Activated T-cell treated with anti-CD3 and anti-CD28 coated beads for 4 hours (primary cell): ENCODE results near the gene PITPNM3.

Source experiments
- DNase-seq: peaks from one replicate; pipeline ENCODE4 v3.0.0-alpha.2; 2020

PITPNM3 gene

GRCh38 chr17:6525141-6525540 lies 31.2 kb downstream of the PITPNM3 start:
- no peak for DNase-seq

DNA sequence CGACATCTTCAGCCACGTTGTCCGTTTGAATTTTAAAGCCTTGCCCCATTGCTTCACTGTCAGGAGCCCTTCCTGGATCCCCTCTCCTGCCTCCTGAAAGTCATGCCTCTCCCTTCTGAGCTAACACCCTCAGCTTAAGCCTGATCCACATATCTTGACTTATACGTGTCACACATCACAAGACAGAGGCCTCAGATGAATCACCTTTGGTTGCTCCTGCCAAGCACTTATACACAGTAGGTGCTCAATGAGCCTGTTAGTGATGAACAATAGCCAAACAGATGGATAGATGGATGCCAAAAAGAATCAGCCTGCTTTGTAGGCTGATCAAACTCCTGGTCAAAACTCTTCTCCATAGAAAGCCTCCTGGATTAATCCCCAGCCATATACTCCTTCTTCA lies 31.8 kb downstream of the PITPNM3 start:
- DNase-seq = no peak

DNA sequence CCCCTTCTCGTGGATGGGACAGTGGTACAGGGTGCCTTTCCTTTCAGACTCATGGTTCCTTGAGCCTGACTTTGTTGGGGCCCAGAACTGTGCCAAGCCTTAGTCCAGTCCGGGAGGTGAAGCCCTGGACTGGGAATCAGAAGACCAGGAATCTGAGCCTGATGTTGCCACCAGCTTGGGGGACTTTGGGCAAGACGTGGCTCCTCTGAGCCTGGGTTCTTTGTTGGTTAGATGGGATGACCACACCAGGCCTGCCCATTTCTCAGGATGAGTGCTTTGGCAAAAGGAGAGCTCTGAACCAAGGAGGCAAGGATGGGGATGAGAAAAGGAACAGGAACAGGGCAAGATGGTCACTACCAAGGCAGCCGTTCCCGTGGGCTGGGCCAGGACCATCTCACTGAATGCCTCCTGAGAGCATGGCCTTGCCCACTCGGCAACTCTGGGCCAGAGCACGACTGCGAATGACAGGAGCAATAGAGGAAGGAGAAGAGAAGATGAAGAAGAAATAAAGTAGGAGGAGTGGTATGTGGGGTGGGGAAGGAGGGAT lies 32.5 kb downstream of the PITPNM3 start:
- DNase-seq = no peak

DNA sequence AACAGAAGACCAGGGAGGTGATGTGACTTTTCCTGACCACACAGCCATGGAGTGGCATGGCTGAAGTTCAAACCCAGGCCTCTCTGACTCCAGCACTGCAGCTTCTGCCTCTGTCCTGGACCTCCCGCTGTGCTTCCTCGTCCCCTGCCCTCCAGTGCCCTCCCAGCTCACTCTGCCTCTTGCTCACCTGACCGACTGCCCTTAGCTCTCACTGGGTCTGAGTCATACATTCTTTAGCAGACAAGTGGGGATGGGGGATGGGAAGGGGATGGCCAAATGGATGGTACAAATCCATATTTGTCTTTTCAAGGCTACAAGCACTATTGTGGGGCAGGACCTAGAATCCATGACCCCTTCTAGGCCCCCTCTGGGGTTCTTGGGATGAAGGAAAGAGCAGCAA lies 33.0 kb downstream of the PITPNM3 start:
- no peak for DNase-seq

DNA sequence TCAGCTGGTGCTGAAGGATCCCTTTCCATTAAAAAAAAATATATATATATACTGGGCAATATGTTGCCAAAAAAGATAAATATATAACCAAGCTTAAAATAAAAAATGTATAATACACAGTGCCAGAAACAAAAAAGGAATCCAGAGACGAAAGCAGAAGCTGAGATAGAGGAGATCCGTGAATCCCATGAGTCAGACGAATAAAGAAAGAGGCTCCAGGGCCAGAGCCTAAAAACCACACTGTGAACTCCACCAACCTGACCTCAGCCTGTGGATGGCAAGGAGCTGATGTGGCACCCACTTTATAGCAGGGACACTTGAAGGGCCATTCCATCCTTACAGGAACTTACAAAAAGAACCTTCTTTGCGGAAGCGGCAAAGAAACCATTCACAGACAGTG lies 34.8 kb downstream of the PITPNM3 start:
- no peak for DNase-seq

GRCh38 chr17:6517062-6517461 lies 39.3 kb downstream of the PITPNM3 start:
- DNase-seq = no peak

DNA sequence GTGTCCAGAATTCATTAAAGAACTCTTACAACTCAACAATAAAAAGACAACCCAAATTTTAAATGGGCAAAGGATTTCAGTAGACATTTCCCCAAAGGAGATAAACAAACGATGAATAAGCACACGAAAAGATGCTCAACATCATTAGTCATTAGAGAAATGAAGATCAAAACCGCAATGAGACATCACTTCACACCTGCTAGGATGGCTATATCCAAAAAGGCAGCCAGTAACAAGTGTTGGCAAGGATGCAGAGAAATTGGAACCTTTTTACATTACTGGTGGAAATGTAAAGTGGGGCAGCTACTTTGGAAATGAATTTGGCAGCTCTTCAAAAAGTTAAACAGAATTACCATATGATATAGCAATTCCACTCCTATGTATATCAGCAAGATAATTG lies 42.0 kb downstream of the PITPNM3 start:
- DNase-seq = no peak

- no peak for DNase-seq
These were observed 43.8 kb downstream of the PITPNM3 start for GRCh38 chr17:6512552-6512951.

DNA sequence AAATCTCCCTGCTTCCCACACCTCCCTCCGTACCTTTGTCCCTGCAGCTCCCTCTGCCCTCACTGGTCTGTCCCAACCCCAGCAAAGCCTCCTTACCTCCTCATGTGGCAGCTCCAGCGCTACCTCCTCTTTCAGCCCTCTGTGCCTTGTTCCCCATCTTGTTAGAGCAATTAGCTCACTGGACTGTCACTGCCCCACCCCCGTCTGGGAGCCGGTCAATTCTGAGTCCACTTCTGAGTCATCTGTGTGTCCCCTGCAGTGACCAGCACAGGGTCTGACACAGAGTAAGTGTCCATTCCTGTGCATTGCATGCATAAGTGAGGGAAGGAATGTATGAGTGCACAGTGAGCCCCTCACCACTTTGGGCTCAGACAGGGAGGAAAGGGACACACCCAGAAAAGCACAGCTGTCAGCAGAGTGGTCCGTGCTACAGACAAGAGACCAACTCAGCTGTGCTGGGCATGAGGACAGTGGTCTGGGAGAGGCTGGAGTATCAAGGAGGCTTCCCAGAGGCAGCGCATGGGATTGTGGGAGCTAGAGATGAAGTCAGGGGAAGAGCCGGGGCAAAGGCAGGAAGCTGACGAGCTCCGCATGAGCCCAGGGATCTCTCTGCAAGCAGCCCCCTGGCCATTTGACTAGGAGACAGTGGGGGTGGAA lies 45.9 kb downstream of the PITPNM3 start:
- no peak for DNase-seq

DNA sequence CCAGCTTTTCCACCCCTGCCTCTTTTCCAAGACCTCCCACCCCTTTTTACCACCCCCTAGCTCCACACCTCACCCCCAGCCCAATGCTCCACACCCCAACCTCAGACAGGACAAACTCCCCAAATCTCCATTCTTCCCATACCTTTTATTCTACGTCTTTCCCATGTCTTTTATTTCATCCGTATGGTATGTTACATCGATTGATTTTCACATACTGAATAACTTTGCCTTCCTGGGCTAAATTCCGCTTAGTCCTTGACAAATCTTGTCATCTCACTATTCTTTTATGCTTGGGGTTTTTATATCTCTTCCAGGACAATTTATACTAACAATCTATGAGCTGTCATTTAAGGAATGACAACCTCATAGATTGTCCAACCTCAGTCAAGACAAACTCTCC lies 46.4 kb downstream of the PITPNM3 start:
- DNase-seq = no peak

- DNase-seq = no peak
These were observed 47.2 kb downstream of the PITPNM3 start for GRCh38 chr17:6509031-6509771.

DNA sequence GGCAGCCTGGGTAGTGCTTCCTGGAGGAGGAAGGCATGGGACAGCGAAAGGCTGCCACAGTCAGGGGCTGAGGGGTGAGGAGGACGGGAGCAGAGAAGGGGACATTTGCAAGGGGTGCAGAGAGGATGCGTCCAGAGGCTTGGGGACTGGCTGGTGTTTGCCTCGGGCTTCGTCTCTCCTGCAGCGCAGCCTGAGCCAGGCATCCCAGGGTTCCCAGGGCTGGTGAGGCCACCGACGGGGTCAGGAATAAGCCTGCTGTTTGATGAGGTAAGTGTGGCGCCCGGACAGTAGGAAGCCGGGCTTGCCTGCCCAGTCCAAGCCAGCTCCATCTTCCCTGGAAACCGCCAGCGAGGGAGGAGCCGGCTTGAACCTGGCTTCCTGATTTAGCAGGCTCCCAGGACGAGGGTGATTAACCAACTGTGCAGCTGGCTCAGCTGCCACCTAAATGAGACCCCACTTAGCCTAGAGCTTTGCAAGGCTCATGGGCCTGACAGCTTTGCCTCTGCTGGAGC lies 47.8 kb downstream of the PITPNM3 start:
- DNase-seq = no peak

DNA sequence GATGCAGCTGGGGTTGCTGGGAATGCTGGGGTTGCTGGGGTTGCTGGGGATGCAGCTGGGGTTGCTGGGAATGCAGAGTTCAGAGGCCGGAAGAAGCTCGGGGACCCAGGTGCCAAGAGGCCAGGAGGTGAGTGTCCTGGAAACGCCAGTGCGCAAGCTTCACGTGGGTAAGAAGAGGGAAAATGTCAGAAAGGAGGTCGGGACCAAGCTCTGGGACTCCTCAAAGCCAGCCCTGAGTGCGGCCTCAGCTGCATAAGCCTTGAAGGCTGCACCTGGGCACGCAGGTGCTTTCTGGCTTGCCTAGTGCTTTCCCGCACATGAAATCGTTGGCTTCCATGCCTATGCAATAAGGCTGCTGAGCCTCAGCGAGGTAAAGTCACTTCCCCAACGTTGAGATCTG lies 48.3 kb downstream of the PITPNM3 start:
- no peak for DNase-seq

DNA sequence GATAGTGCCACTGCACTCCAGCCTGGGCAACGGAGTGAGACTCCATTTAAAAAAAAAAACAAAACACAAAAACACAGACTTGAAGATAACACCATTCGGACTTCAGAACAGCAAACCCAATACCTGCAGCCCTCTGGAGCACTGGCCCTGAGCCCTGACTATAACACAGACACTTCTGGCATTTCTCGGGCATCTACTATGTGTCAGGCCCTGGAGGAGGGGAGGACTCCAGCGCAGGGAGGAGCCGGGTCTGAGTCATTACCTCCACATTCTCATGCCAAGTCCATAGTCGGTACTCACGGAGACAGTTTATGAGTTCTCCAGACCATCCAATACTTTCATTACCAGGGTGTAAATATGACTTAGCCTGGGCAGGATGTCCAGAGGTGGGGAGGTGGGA lies 48.8 kb downstream of the PITPNM3 start:
- DNase-seq = no peak

DNA sequence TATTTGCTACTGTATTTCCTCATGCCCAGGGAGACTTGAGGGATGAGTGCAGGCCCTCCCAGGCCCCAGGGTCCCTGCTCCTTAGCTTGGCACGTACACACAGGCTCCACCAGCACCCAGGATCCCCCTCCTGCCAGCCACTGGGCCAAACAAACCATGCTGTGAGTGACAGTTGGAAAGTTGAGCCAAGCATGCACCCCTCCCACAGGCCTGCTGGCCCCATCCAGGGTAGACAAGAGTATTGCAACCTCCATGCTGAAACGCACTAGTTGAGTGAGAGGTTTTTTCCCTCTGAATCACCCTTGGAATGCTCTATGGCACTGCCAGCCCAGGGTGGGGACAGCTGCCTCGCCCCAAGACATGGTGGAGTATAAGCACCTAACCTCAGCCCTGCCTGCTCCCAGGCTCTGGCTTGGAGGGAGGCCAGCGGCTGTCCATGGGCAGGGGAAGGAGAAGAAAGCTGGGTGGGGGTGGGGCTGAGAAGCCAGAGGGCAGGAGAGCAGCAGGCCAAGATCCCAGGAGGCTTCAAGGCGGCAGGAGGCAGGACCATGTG lies 49.6 kb downstream of the PITPNM3 start:
- DNase-seq = no peak

DNA sequence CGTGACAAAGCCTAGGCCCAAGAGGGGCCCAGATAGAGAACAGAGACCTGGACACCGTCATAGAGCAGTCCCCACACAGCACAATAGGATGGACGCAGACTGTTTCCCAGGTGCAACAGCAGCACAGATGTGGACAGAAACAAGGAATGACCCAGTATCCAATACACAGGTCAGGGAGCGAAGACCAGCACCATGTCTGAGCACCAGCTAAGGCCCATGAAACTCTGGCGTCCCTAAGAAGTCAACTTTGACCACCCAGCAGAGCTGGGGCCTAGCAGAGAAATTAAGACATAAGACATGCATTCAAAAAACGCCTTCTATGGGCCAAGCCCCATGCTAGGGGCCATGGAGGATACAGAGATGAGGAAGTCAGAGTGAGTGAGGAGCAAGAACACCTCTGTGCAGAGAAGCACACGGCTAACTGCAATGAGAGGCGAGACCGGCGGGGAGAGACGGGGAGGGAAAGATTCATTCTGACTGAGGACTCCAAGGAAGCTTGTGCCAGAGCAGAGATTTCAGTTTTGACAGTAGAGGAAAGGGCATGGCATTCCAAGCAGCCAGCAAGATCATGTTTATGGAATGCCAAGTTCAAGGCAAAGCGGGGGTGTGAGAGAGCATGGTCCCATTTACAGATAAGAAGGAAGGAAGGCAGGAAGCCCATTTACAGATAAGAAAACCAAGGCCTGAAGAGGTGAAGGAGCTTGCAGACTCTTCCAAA lies 50.8 kb downstream of the PITPNM3 start:
- no peak for DNase-seq

DNA sequence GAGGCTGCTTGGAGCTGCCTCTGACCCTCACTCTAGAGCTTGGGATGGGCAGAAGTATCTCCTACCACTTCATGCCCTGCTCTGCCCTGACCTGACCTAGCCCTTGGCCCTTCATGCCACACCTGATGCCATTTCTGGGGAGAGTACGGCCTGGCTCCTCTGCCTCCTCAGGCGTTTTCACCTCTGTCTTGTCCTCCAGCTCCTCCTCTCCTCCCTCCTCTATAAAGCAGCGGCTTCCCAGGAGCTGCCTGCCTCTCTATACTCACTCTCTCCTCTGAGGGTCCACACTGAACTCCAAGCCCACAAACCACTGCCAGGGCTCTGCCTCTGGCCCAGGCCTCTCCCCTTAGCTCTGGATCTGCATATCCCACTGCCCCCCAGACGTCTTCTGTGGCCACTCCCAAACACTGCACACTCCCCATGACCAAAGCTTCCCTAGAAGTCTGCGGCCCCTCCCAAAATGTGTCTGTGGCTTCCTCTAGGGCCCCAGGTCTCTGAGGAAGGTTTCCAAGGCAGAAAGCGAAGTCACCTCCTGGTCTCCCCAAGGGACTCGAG lies 52.6 kb downstream of the PITPNM3 start:
- no peak for DNase-seq

- no peak for DNase-seq
These were observed 53.4 kb downstream of the PITPNM3 start for GRCh38 chr17:6502871-6503509.

GRCh38 chr17:6502142-6502541 lies 54.2 kb downstream of the PITPNM3 start:
- no peak for DNase-seq

GRCh38 chr17:6501359-6501758 lies 55.0 kb downstream of the PITPNM3 start:
- no peak for DNase-seq

DNA sequence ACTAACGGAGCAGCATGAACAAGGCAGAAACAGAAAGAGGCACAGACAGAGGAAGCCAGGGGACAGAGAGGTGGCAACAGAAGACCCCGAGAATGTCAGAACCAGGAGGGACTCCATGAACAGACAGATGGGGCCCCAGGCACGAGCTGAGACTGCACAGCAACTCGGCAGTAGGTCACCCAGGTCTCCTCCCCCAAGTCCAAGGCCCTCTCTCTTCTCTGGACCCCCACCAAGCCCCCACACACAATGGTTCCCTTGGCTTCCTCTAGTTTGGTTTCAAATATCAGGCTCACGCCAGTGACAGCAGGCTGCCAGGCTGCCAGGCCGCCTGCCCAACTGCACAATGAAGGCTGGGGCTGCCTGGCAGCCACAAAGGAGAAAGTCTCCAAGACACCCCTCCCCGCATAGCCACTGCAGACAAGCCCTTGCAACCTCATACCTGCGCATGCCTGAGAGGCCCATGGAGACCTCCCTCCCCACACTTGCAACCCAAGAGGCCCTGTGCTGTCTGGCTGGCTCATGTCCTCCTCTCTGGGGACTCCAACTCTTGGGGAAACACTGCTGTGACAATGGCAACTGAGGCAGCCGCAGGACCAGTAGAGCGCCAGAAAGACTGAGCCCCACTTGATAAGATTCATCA lies 57.3 kb downstream of the PITPNM3 start:
- DNase-seq = no peak

DNA sequence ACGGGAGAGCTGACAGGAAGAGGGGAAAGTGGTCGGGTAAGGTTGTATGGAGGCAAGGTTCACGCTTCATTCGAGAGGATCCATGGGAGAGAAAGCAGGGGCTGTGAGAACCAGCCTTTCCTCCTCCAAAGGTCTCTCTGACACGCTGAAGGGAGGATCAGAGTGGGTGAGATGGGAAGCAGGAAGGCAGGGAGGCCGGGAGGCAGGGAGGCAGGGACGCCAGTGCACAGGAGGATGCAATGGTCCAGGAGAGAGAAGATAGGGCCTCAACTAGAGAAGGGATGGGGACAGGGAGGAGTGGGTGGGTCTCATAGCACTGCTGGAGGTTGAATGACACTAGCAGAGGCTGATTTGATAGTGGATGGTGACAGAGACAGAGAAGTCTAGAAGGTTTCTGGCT lies 58.0 kb downstream of the PITPNM3 start:
- DNase-seq = no peak
